HepG2 (cell line): ENCODE measurements around the gene IPO8. TPM values are rescaled to one million over a fixed set of nuclear protein-coding genes. Genes with fewer than 3 reads are reported as not detected.

Source experiments
- ATAD3A ChIP-seq: sonication (generic); formaldehyde crosslinking; IDR thresholded peaks from 2 replicates; pipeline ENCODE4 v1.4.0; 2020; ENCODE audit warnings: missing genetic modification reagents
- ATF7 ChIP-seq, 2 experiments: fragments of 450-650 bp in 1 of 2; sonication (generic) in 1 of 2; formaldehyde crosslinking in 1 of 2; IDR thresholded peaks; 2 replicates each; pipeline versions ENCODE4 v1.4.0 to v1.6.1; 2016 to 2020; ENCODE audit warnings: antibody characterized with exemption in 1 of 2, mild to moderate bottlenecking in 1 of 2, missing genetic modification reagents in 1 of 2
- CHD4 ChIP-seq: fragments of 200-600 bp; sonication (generic); IDR thresholded peaks from 2 replicates; pipeline ENCODE4 v1.7.0; 2017; ENCODE audit warnings: mild to moderate bottlenecking, low read length, borderline replicate concordance
- DNMT1 ChIP-seq: sonication (generic); formaldehyde crosslinking; IDR thresholded peaks from 2 replicates; pipeline ENCODE4 v1.5.1; 2020; ENCODE audit warnings: mild to moderate bottlenecking, missing genetic modification reagents
- DNMT3B ChIP-seq: conservative IDR thresholded peaks from 2 replicates; pipeline ENCODE4 v1.6.1; 2016; ENCODE audit warnings: missing biosample characterization, control low read depth
- ELF4 ChIP-seq: sonication (generic); formaldehyde crosslinking; IDR thresholded peaks from 2 replicates; pipeline ENCODE4 v1.5.0; 2020; ENCODE audit warnings: missing genetic modification reagents, mild to moderate bottlenecking, moderate library complexity, borderline replicate concordance
- HBP1 ChIP-seq: IDR thresholded peaks from 2 replicates; pipeline ENCODE4 v1.6.1; 2016; ENCODE audit warnings: low read depth, control low read depth
- HCFC1 ChIP-seq: fragments of 150-350 bp; IDR thresholded peaks from 2 replicates; pipeline ENCODE4 v1.6.1; 2014; ENCODE audit warnings: low read depth, low read length
- HNF4A ChIP-seq: sonication (generic); formaldehyde crosslinking; IDR thresholded peaks from 2 replicates; pipeline ENCODE4 v1.4.0; 2020; ENCODE audit warnings: missing genetic modification reagents
- KLF9 ChIP-seq: IDR thresholded peaks from 2 replicates; pipeline ENCODE4 v1.6.1; 2016; ENCODE audit warnings: low read depth
- MTF1 ChIP-seq: sonication (generic); formaldehyde crosslinking; IDR thresholded peaks from 2 replicates; pipeline ENCODE4 v1.5.0; 2020; ENCODE audit warnings: missing genetic modification reagents
- NFE2L1 ChIP-seq: sonication (generic); formaldehyde crosslinking; IDR thresholded peaks from 2 replicates; pipeline ENCODE4 v1.4.0; 2020; ENCODE audit warnings: missing genetic modification reagents, mild to moderate bottlenecking, borderline replicate concordance
- NKX3-1 ChIP-seq: sonication (generic); formaldehyde crosslinking; IDR thresholded peaks from 2 replicates; pipeline ENCODE4 v1.5.0; 2020; ENCODE audit warnings: missing genetic modification reagents
- POLR2AphosphoS5 ChIP-seq: IDR thresholded peaks from 2 replicates; pipeline ENCODE4 v1.6.1; 2012; ENCODE audit warnings: low read depth, low read length
- PRMT3 ChIP-seq: sonication (generic); formaldehyde crosslinking; IDR thresholded peaks from 2 replicates; pipeline ENCODE4 v1.8.1; 2022; ENCODE audit warnings: low read depth, mild to moderate bottlenecking, moderate library complexity, missing genetic modification reagents, borderline replicate concordance
- ZFP82 ChIP-seq: sonication (generic); formaldehyde crosslinking; IDR thresholded peaks from 2 replicates; pipeline ENCODE4 v1.5.1; 2020; ENCODE audit warnings: mild to moderate bottlenecking, missing genetic modification reagents, borderline replicate concordance
- ZFX ChIP-seq: sonication (generic); formaldehyde crosslinking; IDR thresholded peaks from 2 replicates; pipeline ENCODE4 v1.4.0; 2020; ENCODE audit warnings: mild to moderate bottlenecking, low read depth, missing genetic modification reagents, moderate library complexity
- ZKSCAN5 ChIP-seq: sonication (generic); formaldehyde crosslinking; IDR thresholded peaks from 2 replicates; pipeline ENCODE4 v1.5.1; 2020; ENCODE audit warnings: mild to moderate bottlenecking, missing genetic modification reagents
- ZNF256 ChIP-seq: sonication (generic); formaldehyde crosslinking; conservative IDR thresholded peaks from 2 replicates; pipeline ENCODE4 v1.4.0; 2020; ENCODE audit warnings: missing genetic modification reagents
- ZNF296 ChIP-seq: sonication (generic); formaldehyde crosslinking; conservative IDR thresholded peaks from 2 replicates; pipeline ENCODE4 v1.5.0; 2020; ENCODE audit warnings: mild to moderate bottlenecking, missing genetic modification reagents
- ZNF546 ChIP-seq: sonication (generic); formaldehyde crosslinking; conservative IDR thresholded peaks from 2 replicates; pipeline ENCODE4 v1.8.1; 2023; ENCODE audit warnings: mild to moderate bottlenecking, missing genetic modification reagents
- ZNF589 ChIP-seq: sonication (generic); formaldehyde crosslinking; conservative IDR thresholded peaks from 2 replicates; pipeline ENCODE4 v1.8.0; 2022; ENCODE audit warnings: mild to moderate bottlenecking, moderate library complexity, missing genetic modification reagents
- ZNF644 ChIP-seq: IDR thresholded peaks from 2 replicates; pipeline ENCODE4 v1.6.1; 2016; ENCODE audit warnings: low read depth
- ZNF720 ChIP-seq: sonication (generic); formaldehyde crosslinking; IDR thresholded peaks from 2 replicates; pipeline ENCODE4 v1.4.0; 2020; ENCODE audit warnings: missing genetic modification reagents
- ZSCAN30 ChIP-seq: sonication (generic); formaldehyde crosslinking; IDR thresholded peaks from 2 replicates; pipeline ENCODE4 v1.5.0; 2020; ENCODE audit warnings: mild to moderate bottlenecking, missing genetic modification reagents
- polyA plus RNA-seq, 8 experiments: library from polyadenylated mRNA; depleted of rRNA in 3 of 8; stranded (reverse) in 7 of 8; unstranded in 1 of 8; fragments of >200 nt; fragmentation: Illumina TruSeq in 4 of 8; extraction: Trizol in 4 of 8; gene quantifications; 2 replicates each; pipeline versions ENCODE4 v1.2.1 to v1.2.3, GENCODE V29; 2011 to 2016; ENCODE audit warnings: low read depth in 4 of 8, missing spikeins in 1 of 8, mixed read lengths in 1 of 8; ENCODE audit not compliant: insufficient read depth in 1 of 8
- total RNA-seq, 5 experiments: library from RNA; depleted of rRNA; stranded (reverse); fragments of >200 nt; fragmentation: Illumina TruSeq; extraction: Trizol; gene quantifications; 2 replicates each; pipeline ENCODE4 v1.2.3, GENCODE V29; 2016; ENCODE audit warnings: low read depth in 1 of 5
- TF ChIP-seq, protein P1 (sequence below): sonication (generic); formaldehyde crosslinking; conservative IDR thresholded peaks from 2 replicates; pipeline ENCODE4 v1.4.0; 2020; ENCODE audit warnings: missing genetic modification reagents

The IPO8 gene
- total and polyA plus RNA-seq, 2 of the 13 experiments (the other 11 are each of a cell fraction or from before 2014, with no cell fraction given): 6.3 to 21.8 TPM

GRCh38 chr12:30599608-30600007 is 96.1 kb downstream of the IPO8 start (continued):
- no peak for TF ChIP-seq PRMT3 (CRISPR knock-in tag)
- TF ChIP-seq ELF4: no peak
- no peak for TF ChIP-seq POLR2AphosphoS5
- TF ChIP-seq CHD4: no peak; the same call in 1 of the 2 replicates
- peak; percentile 84 for TF ChIP-seq HNF4A
- TF ChIP-seq DNMT3B (CRISPR knock-in tag): no peak
- TF ChIP-seq MTF1: no peak
- TF ChIP-seq KLF9 (CRISPR knock-in tag): no peak
- no peak for TF ChIP-seq ZNF720
- TF ChIP-seq DNMT1 (CRISPR knock-in tag): no peak
- no peak for TF ChIP-seq ZNF589
- TF ChIP-seq NKX3-1 (CRISPR knock-in tag): peak; percentile 68; the same call in 1 of the 2 replicates
- TF ChIP-seq, protein P1, sequence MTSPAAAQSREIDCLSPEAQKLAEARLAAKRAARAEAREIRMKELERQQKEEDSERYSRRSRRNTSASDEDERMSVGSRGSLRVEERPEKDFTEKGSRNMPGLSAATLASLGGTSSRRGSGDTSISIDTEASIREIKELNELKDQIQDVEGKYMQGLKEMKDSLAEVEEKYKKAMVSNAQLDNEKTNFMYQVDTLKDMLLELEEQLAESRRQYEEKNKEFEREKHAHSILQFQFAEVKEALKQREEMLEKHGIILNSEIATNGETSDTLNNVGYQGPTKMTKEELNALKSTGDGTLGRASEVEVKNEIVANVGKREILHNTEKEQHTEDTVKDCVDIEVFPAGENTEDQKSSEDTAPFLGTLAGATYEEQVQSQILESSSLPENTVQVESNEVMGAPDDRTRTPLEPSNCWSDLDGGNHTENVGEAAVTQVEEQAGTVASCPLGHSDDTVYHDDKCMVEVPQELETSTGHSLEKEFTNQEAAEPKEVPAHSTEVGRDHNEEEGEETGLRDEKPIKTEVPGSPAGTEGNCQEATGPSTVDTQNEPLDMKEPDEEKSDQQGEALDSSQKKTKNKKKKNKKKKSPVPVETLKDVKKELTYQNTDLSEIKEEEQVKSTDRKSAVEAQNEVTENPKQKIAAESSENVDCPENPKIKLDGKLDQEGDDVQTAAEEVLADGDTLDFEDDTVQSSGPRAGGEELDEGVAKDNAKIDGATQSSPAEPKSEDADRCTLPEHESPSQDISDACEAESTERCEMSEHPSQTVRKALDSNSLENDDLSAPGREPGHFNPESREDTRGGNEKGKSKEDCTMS (CRISPR knock-in tag): no peak
- TF ChIP-seq ZNF644: peak; percentile 93
- TF ChIP-seq NFE2L1 (CRISPR knock-in tag): no peak
- TF ChIP-seq HBP1 (CRISPR knock-in tag): no peak
- TF ChIP-seq ZNF296 (CRISPR knock-in tag): no peak
- TF ChIP-seq ZFP82 (CRISPR knock-in tag): no peak
- no peak for TF ChIP-seq ZFX (CRISPR knock-in tag)
- no peak for TF ChIP-seq ZNF256 (CRISPR knock-in tag)
- TF ChIP-seq HCFC1: no peak
- peak; percentile 77; the same call in 1 of the 2 replicates for TF ChIP-seq ATF7 (IDR thresholded peaks at IDR 0.05)
- TF ChIP-seq ATF7 (CRISPR knock-in tag; IDR thresholded peaks at IDR 0.05): no peak; the same call in 1 of the 2 replicates
- no peak for TF ChIP-seq ZSCAN30 (CRISPR knock-in tag)
- no peak for TF ChIP-seq ZKSCAN5 (CRISPR knock-in tag)
- no peak for TF ChIP-seq ZNF546
- no peak for TF ChIP-seq ATAD3A (CRISPR knock-in tag)
